Psoas muscle (tissue), 8 donors: ENCODE measurements around the gene TRMT44. TPM values are rescaled to one million over a fixed set of nuclear protein-coding genes. Genes with fewer than 3 reads are reported as not detected.
"Not testable (repeated sequence)": the region's sequence is repeated elsewhere in the genome, so short reads cannot be mapped to it uniquely, and the experiment has no call there.

ENCODE experiments used
- ATAC-seq, 4 donors: fragments of 200-7000 bp; cut with Tn5 transposase; one replicate each; pipeline ENCODE4 v1.9.1; 2020; ENCODE audit warnings: moderate library complexity in 3 of 4, mild to moderate bottlenecking in 2 of 4
- DNase-seq, 2 donors: peaks; one replicate each; pipeline ENCODE4 v3.0.0-alpha.2; 2020
- H3K27ac ChIP-seq: fragments of 200-600 bp; one replicate; pipeline ENCODE4 v1.8.0; 2022
- H3K27me3 ChIP-seq, 3 donors: fragments of 200-600 bp in 1 of 3; one replicate each; pipeline versions ENCODE4 v1.6.1 to v1.8.0; 2013 to 2022; ENCODE audit warnings: low read length in 2 of 3, mild to moderate bottlenecking in 2 of 3, moderate library complexity in 1 of 3; ENCODE audit not compliant: insufficient read depth in 3 of 3
- H3K36me3 ChIP-seq, 2 donors: fragments of 200-600 bp in 1 of 2; one replicate each; pipeline versions ENCODE4 v1.6.1 to v1.8.0; 2013 to 2022; ENCODE audit warnings: low read depth in 1 of 2, mild to moderate bottlenecking in 1 of 2, moderate library complexity in 1 of 2; ENCODE audit not compliant: insufficient read depth in 1 of 2
- H3K4me1 ChIP-seq: fragments of 200-600 bp; one replicate; pipeline ENCODE4 v1.8.0; 2022
- H3K4me3 ChIP-seq: fragments of 200-600 bp; one replicate; pipeline ENCODE4 v1.8.0; 2022; ENCODE audit warnings: mild to moderate bottlenecking
- H3K9me3 ChIP-seq: fragments of 200-600 bp; one replicate; pipeline ENCODE4 v1.8.0; 2022
- WGBS, 3 donors: extraction: QIAGEN DNeasy Blood & Tissue Kit; methylation state at CpG; one replicate each; pipeline versions ENCODE4 v1.1.6 to v1.1.7; 2013; 5-methylcytosine and 5-hydroxymethylcytosine counted together
- intact Hi-C, 2 donors: fragments of 100-400 bp; cut with DNase I; formaldehyde crosslinking; loops; one replicate each; pipeline versions ENCODE4 v1.11.0 to v1.14.2; 2022
- polyA plus RNA-seq, 3 donors: library from polyadenylated mRNA; stranded (reverse); fragments of 200-250 nt; gene quantifications; one replicate each; pipeline ENCODE4 v1.2.3, GENCODE V29; 2013
- total RNA-seq, 4 donors: library from RNA; stranded (reverse); fragmentation: NEBNext Ultra II Directional in 2 of 4; extraction: Animal tissue kit (Norgen Biotek cat#: 25700) in 2 of 4; gene quantifications; one replicate each; pipeline versions ENCODE4 v1.2.1 to v1.2.4, GENCODE V29; 2021 to 2023
- TF ChIP-seq, protein P1 (sequence below): fragments of 200-600 bp; IDR thresholded peaks from one replicate; pipeline ENCODE4 v1.8.0; 2022; ENCODE audit warnings: antibody characterized with exemption
- donor health status: healthy with polysubstance abuse.
- donor health status: DM: no; HTN: no; CAD: no; lungs with moderate emphysema.
- donor health status: Bipolar disorder and iron deficiency.
- donor health status: healthy.
- donor health status: DM: yes; HTN: yes; CAD: no.
- donor health status: DM: no; HTN: no; CAD: no.
- donor health status: DM: no; HTN: no; CAD: no.
- donor health status: DM: yes; HTN: yes; CAD: no.

Gene TRMT44
- total and polyA plus RNA-seq, 7 donors = 3.4 to 9.1 (median 5.4) TPM

DNA sequence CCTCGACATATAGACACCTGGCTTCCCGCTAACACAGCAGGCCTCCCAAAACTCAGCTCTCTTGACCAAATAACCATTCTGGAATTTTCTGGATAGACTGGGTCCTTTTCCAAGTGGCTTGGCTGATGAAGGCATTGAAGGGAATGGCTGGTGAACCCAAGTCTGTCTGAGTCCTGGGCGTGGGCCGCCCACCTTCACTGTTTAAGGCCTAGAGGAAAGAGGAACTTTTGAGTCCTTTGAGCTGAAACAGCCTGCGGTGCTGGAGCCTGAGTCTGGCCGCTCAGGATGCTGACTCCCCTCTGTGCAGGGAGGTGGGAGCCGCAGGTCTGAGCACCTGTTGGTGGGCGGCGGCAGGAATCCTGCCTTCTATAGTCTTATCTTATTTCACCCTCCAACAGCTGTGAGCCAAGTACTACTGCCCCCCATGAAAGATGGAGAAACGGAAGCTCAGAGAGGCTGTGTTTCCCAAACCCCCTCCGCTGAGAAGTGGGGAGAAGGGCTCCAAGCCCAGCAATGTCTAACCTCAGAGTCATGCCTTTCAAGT, 23.4 kb upstream of the TRMT44 start:
- no peaks in the 10 kb centered on the region for H3K27me3 ChIP-seq
- H3K4me3 ChIP-seq = no peak overlapping the region
- peaks cover 3% of the 10 kb centered on the region for H3K4me1 ChIP-seq
- 83 to 90% (median 85%) methylated on average over 11 of the region's 11 CpGs for WGBS, 3 donors
- no peaks in the 10 kb centered on the region for H3K9me3 ChIP-seq
- TF ChIP-seq, protein P1, sequence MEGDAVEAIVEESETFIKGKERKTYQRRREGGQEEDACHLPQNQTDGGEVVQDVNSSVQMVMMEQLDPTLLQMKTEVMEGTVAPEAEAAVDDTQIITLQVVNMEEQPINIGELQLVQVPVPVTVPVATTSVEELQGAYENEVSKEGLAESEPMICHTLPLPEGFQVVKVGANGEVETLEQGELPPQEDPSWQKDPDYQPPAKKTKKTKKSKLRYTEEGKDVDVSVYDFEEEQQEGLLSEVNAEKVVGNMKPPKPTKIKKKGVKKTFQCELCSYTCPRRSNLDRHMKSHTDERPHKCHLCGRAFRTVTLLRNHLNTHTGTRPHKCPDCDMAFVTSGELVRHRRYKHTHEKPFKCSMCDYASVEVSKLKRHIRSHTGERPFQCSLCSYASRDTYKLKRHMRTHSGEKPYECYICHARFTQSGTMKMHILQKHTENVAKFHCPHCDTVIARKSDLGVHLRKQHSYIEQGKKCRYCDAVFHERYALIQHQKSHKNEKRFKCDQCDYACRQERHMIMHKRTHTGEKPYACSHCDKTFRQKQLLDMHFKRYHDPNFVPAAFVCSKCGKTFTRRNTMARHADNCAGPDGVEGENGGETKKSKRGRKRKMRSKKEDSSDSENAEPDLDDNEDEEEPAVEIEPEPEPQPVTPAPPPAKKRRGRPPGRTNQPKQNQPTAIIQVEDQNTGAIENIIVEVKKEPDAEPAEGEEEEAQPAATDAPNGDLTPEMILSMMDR = no peak
- H3K36me3 ChIP-seq = peaks cover 5 to 41% of the 10 kb centered on the region in 2 donors
- H3K27ac ChIP-seq = no peak overlapping the region
- ATAC-seq = no peak
- DNase-seq = no peak
- intact Hi-C loops = no loop called here

DNA sequence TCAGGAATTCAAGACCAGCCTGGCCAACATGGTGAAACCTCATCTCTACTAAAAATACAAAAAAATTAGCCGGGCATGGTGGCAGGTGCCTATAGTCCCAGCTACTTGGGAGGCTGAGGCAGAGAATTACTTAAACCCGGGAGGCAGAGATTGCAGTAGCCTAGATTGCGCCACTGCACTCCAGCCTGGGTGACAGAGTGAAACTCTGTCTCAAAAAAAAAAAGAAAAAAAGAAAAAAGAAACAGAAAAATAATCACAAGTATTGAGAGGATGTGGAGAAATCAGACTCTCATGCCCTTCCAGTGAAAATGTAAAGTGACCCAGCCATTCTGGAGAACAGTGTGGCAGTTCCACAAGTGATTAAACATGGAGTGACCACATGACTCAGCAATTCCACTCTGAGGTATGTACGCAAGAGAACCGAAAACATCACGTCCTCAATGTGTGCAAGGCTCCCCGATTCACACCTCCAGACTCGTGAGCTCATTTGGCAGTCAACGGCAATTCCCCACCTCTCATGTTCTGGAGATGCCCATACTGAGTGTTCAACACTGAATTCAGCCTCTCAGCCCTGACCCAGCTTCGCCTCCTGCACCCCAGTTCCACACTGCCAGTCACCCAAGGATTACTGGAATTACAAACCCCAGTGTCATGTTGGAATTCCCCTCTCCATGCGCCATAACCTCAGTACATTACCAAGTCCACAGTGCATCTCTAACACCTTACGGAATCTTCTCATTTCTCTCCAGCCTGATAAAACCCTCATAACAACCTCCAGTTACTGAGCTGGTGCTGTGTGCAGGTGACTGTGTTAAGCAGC, 21.1 kb upstream of the TRMT44 start:
- Histone ChIP-seq H3K27ac (peak overlapping the region; percentile 70), H3K9me3 (no peaks in the 10 kb centered on the region), H3K27me3 (no peaks in the 10 kb centered on the region), H3K4me1 (peaks cover 3% of the 10 kb centered on the region), H3K4me3 (no peak overlapping the region), H3K36me3 (peaks cover 5 to 31% of the 10 kb centered on the region in 2 donors)
- no peak for DNase-seq
- intact Hi-C loops = no loop called here
- ATAC-seq = peak; percentile 81 to 94 (median 85)
- TF ChIP-seq, protein P1 = no peak
- 61 to 76% (median 67%) methylated on average over 12 of the region's 12 CpGs for WGBS, 3 donors

DNA sequence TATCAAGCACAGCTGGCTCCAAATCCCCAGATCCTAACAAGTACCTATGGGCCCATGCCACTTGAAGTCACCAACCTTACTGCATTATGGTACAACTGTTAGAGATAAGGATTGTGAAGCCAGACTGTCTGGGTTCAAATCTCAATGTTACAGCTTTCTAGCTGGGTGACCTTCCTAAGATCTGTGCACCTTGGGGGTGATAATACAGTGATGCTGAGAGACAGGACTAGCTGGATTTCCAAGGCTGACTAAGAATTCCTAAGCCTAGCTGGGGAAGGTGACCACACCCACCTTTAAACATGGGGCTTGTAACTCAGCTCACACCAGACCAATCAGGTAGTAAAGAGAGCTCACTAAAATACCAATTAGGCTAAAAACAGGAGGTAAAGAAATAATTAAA, 20.4 kb upstream of the TRMT44 start:
- Histone ChIP-seq H3K36me3 (peaks cover under 1 to 25% of the 10 kb centered on the region in 2 donors), H3K27ac (peak overlapping the region; percentile 70)
- H3K9me3 ChIP-seq, intact Hi-C loops, H3K4me3 ChIP-seq, DNase-seq, H3K27me3 ChIP-seq, H3K4me1 ChIP-seq: not testable (repeated sequence)
- peak in 3 of 4 donors; percentile 3 to 16 (median 10) for ATAC-seq

DNA sequence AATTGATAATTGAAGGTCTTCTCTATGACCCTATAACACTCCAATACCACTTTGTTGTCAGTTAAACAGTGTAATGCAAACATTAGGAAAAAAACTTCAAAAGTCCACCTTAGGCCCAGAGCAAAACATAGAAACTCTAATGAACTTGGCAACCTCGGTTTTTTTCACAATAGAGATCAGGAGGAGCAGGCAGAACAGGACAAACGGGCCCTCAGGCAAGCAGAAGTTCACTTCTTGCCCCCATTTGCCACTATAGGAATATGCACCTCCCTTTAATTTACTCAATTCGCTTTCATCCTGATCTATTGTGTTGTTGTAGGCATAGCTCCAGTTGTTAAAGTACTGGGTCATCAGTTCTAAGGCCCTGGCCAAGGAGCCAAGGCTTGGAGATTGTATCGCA, 18.2 kb upstream of the TRMT44 start:
- no peak overlapping the region for H3K27ac ChIP-seq
- no peak for ATAC-seq
- peaks cover 12% of the 10 kb centered on the region for H3K4me1 ChIP-seq
- intact Hi-C loops = no loop called here
- peaks cover 0 to 5% of the 10 kb centered on the region in 2 donors for H3K36me3 ChIP-seq
- H3K4me3 ChIP-seq = no peak overlapping the region
- 79 to 88% (median 87%) methylated on average over 4 of the region's 4 CpGs for WGBS, 3 donors
- TF ChIP-seq, protein P1 = no peak
- DNase-seq = no peak
- H3K27me3 ChIP-seq = no peaks in the 10 kb centered on the region
- H3K9me3 ChIP-seq = no peaks in the 10 kb centered on the region

DNA sequence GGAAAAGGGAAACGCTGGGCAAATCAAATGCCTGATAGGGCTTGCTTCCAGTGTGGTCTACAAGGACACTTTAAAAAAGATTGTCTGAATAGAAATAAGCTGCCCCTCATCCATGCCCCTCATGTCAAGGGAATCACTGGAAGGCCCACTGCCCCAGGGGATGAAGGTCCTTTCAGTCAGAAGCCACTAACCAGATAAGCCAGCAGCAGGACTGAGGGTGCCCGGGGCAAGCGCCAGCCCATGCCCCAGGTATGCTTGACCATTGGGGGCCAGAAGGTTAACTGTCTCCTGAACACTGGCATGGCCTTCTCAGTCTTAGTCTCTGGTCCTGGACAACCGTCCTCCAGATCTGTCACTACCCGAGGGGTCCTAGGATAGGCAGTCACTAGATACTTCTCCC, 17.8 kb upstream of the TRMT44 start:
- Histone ChIP-seq H3K4me3 (no peak overlapping the region), H3K9me3 (no peaks in the 10 kb centered on the region), H3K27ac (no peak overlapping the region), H3K4me1 (peaks cover 13% of the 10 kb centered on the region), H3K27me3 (no peaks in the 10 kb centered on the region), H3K36me3 (peaks cover 0 to 5% of the 10 kb centered on the region in 2 donors)
- no peak for ATAC-seq
- intact Hi-C loops = no loop called here
- DNase-seq = no peak
- 92 to 98% (median 97%) methylated on average over 5 of the region's 5 CpGs for WGBS, 3 donors
- TF ChIP-seq, protein P1 = no peak
